ENCODE measurements around the gene MRFAP1L1. TPM values are rescaled to one million over a fixed set of nuclear protein-coding genes. Genes with fewer than 3 reads are reported as not detected.

The MRFAP1L1 gene
- total and polyA plus RNA-seq, 9 of the 15 experiments (the other 6 are each of a cell fraction or from before 2014, with no cell fraction given), result 37.6 to 111 (median 83.8) TPM

DNA sequence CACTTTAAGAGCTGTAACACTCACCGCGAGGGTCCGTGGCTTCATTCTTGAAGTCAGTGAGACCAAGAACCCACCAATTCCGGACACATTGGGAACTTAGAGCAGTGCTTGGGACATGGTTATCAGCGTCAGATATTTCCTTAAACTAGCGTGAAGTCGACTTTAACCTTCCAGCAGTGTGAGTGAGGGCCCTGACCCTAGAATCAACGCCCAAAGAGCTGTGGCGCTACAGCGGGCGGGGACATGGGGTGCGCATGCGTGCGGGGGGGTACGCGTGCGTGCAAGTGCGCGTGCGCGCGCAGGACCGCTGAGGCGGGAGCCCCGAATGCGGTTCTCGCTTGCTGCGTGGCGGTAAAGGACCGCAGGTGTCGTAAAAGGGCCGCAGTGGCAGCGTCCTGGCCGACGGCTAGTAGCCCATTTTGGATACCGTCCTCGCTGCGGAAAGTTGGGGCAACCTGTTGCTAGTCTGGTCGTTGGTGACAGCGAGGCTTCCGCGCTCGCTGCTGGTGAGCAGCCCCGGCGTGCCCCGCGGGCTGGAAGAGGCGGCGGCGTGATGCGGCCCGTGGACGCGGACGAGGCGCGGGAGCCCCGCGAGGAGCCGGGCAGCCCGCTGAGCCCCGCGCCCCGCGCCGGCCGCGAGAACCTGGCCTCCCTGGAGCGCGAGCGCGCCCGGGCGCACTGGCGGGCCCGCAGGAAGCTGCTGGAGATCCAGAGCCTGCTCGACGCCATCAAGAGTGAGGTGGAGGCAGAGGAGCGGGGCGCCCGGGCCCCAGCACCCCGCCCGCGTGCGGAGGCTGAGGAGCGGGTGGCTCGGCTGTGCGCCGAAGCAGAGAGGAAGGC is 35.8 kb downstream of the MRFAP1L1 start (continued):
- TF ChIP-seq, protein P1, sequence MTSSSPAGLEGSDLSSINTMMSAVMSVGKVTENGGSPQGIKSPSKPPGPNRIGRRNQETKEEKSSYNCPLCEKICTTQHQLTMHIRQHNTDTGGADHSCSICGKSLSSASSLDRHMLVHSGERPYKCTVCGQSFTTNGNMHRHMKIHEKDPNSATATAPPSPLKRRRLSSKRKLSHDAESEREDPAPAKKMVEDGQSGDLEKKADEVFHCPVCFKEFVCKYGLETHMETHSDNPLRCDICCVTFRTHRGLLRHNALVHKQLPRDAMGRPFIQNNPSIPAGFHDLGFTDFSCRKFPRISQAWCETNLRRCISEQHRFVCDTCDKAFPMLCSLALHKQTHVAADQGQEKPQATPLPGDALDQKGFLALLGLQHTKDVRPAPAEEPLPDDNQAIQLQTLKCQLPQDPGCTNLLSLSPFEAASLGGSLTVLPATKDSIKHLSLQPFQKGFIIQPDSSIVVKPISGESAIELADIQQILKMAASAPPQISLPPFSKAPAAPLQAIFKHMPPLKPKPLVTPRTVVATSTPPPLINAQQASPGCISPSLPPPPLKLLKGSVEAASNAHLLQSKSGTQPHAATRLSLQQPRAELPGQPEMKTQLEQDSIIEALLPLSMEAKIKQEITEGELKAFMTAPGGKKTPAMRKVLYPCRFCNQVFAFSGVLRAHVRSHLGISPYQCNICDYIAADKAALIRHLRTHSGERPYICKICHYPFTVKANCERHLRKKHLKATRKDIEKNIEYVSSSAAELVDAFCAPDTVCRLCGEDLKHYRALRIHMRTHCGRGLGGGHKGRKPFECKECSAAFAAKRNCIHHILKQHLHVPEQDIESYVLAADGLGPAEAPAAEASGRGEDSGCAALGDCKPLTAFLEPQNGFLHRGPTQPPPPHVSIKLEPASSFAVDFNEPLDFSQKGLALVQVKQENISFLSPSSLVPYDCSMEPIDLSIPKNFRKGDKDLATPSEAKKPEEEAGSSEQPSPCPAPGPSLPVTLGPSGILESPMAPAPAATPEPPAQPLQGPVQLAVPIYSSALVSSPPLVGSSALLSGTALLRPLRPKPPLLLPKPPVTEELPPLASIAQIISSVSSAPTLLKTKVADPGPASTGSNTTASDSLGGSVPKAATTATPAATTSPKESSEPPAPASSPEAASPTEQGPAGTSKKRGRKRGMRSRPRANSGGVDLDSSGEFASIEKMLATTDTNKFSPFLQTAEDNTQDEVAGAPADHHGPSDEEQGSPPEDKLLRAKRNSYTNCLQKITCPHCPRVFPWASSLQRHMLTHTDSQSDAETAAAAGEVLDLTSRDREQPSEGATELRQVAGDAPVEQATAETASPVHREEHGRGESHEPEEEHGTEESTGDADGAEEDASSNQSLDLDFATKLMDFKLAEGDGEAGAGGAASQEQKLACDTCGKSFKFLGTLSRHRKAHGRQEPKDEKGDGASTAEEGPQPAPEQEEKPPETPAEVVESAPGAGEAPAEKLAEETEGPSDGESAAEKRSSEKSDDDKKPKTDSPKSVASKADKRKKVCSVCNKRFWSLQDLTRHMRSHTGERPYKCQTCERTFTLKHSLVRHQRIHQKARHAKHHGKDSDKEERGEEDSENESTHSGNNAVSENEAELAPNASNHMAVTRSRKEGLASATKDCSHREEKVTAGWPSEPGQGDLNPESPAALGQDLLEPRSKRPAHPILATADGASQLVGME (CRISPR knock-in tag; IDR thresholded peaks at IDR 0.05), result no peak
- TF ChIP-seq ZNF696 (CRISPR knock-in tag; conservative IDR thresholded peaks at IDR 0.05) (no peak), KAT8 (IDR thresholded peaks at IDR 0.05; ENCODE audit: low read depth) (no peak), ETV5 (CRISPR knock-in tag; IDR thresholded peaks at IDR 0.05; ENCODE audit: low read depth) (peak; percentile 66), TARDBP (IDR thresholded peaks at IDR 0.05) (no peak), FOXM1 (IDR thresholded peaks at IDR 0.05; ENCODE audit: low read depth) (no peak), FOXM1 (CRISPR knock-in tag; IDR thresholded peaks at IDR 0.05; ENCODE audit: low read depth) (no peak; the same call in 1 of the 2 replicates), COPS2 (conservative IDR thresholded peaks at IDR 0.05) (no peak), KAT2B (IDR thresholded peaks at IDR 0.05; ENCODE audit: low read depth, low read length) (no peak), ZBTB26 (CRISPR knock-in tag; IDR thresholded peaks at IDR 0.05) (0 out of 2 replicates have a peak, but pooled peaks have one; percentile 69), MIER1 (IDR thresholded peaks at IDR 0.05; ENCODE audit: low read depth) (0 out of 2 replicates have a peak, but pooled peaks have one; percentile 16), KLF1 (tag; IDR thresholded peaks at IDR 0.05) (no peak), SMAD4 (CRISPR knock-in tag; conservative IDR thresholded peaks at IDR 0.05) (no peak)
- TF ChIP-seq, protein P2, sequence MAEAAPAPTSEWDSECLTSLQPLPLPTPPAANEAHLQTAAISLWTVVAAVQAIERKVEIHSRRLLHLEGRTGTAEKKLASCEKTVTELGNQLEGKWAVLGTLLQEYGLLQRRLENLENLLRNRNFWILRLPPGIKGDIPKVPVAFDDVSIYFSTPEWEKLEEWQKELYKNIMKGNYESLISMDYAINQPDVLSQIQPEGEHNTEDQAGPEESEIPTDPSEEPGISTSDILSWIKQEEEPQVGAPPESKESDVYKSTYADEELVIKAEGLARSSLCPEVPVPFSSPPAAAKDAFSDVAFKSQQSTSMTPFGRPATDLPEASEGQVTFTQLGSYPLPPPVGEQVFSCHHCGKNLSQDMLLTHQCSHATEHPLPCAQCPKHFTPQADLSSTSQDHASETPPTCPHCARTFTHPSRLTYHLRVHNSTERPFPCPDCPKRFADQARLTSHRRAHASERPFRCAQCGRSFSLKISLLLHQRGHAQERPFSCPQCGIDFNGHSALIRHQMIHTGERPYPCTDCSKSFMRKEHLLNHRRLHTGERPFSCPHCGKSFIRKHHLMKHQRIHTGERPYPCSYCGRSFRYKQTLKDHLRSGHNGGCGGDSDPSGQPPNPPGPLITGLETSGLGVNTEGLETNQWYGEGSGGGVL (CRISPR knock-in tag; IDR thresholded peaks at IDR 0.05), result no peak
